Measurements from ENCODE around the gene STPG2. TPM values are rescaled to one million over a fixed set of nuclear protein-coding genes. Genes with fewer than 3 reads are reported as not detected.
A peak's percentile ranks its signal among the peaks of the same experiment; 100 is the strongest.

The STPG2 gene
- total and polyA plus RNA-seq, 2 of the 8 experiments (the other 6 are each of a cell fraction or from before 2014, with no cell fraction given): 0.03 TPM; not detected in 1

GRCh38 chr4:97585274-97585673 lies 558.0 kb downstream of the STPG2 start:
- POLR2A ChIA-PET (ENCODE audit: partially characterized antibody): no interaction called here
- FAIRE-seq: no peak
- TF ChIP-seq HDAC2 (IDR thresholded peaks at IDR 0.05; ENCODE audit: borderline replicate concordance in 1 of 2, low read depth in 2 of 2, low read length in 2 of 2) (no peak), EP300 (IDR thresholded peaks at IDR 0.05; ENCODE audit: borderline replicate concordance in 1 of 2, low read depth in 2 of 2, low read length in 2 of 2) (no peak), CHD2 (IDR thresholded peaks at IDR 0.05; ENCODE audit: low read length) (no peak), NRF1 (IDR thresholded peaks at IDR 0.05; ENCODE audit: low read depth, low read length) (no peak), JUN (IDR thresholded peaks at IDR 0.05; ENCODE audit: low read depth, low read length) (no peak), TAF1 (IDR thresholded peaks at IDR 0.05; ENCODE audit: low read depth, low read length) (no peak), CBX5 (IDR thresholded peaks at IDR 0.05; ENCODE audit: low read depth, low read length) (no peak), KDM4A (IDR thresholded peaks at IDR 0.05; ENCODE audit: low read depth, low read length, severe bottlenecking) (no peak), CBX8 (IDR thresholded peaks at IDR 0.05; ENCODE audit: borderline replicate concordance, low read depth, low read length) (no peak), POLR2A (IDR thresholded peaks at IDR 0.05; ENCODE audit: control extremely low read depth in 1 of 2, low read depth in 2 of 2, low read length in 2 of 2) (no peak), CEBPB (IDR thresholded peaks at IDR 0.05; ENCODE audit: low read depth, low read length) (no peak), MAX (IDR thresholded peaks at IDR 0.05) (no peak)
- TF ChIP-seq, protein P1, sequence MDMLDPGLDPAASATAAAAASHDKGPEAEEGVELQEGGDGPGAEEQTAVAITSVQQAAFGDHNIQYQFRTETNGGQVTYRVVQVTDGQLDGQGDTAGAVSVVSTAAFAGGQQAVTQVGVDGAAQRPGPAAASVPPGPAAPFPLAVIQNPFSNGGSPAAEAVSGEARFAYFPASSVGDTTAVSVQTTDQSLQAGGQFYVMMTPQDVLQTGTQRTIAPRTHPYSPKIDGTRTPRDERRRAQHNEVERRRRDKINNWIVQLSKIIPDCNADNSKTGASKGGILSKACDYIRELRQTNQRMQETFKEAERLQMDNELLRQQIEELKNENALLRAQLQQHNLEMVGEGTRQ (IDR thresholded peaks at IDR 0.05; ENCODE audit: low read length): no peak

More at GRCh38 chr4:97585274-97585673, 558.0 kb downstream of the STPG2 start:
- Histone ChIP-seq H3K36me3 (ENCODE audit: control insufficient read depth in 2 of 4, insufficient read depth in 4 of 4, low read length in 3 of 4) (no peaks in the 10 kb centered on the region), H2BK15ac (ENCODE audit: low read length) (no peak overlapping the region), H2BK20ac (ENCODE audit: low read length) (no peak overlapping the region), H2AK5ac (ENCODE audit: low read depth, low read length) (no peak overlapping the region), H3K9me3 (ENCODE audit: insufficient read depth in 2 of 2, low read depth in 1 of 2, low read length in 1 of 2) (no peaks in the 10 kb centered on the region), H3K23me2 (ENCODE audit: low read depth, low read length) (no peaks in the 10 kb centered on the region), H3K27ac (ENCODE audit: low read depth, low read length) (no peak overlapping the region), H2BK5ac (ENCODE audit: low read depth, low read length) (no peak overlapping the region), H3K79me2 (ENCODE audit: control insufficient read depth in 1 of 2, insufficient read depth in 2 of 2, low read length in 2 of 2) (no peaks in the 10 kb centered on the region), H3K4ac (replicated peaks; ENCODE audit: insufficient read length, low read depth, low read length) (no peak overlapping the region), H3K4me2 (ENCODE audit: insufficient read depth in 1 of 2, low read depth in 2 of 2, low read length in 2 of 2) (no peak overlapping the region), H4K20me1 (replicated peaks in 1 of 2; ENCODE audit: control insufficient read depth in 1 of 2, insufficient read depth in 2 of 2, low read length in 2 of 2) (no peaks in the 10 kb centered on the region), H3K18ac (ENCODE audit: extremely low read depth, low read length) (no peak overlapping the region), H3K9ac (replicated peaks in 1 of 4; ENCODE audit: extremely low read depth in 1 of 4, low read depth in 3 of 4, low read length in 3 of 4) (no peak overlapping the region), H3K56ac (replicated peaks; ENCODE audit: insufficient read length, low read depth, low read length) (no peak overlapping the region), H4K8ac (ENCODE audit: extremely low read depth, insufficient read depth, low read length) (no peak overlapping the region), H2BK120ac (replicated peaks; ENCODE audit: low read depth, low read length) (no peak overlapping the region), H2BK12ac (ENCODE audit: low read depth, low read length) (no peak overlapping the region), H4K5ac (ENCODE audit: insufficient read length, low read depth, low read length) (no peak overlapping the region), H3K27me3 (replicated peaks in 1 of 4; ENCODE audit: control insufficient read depth in 3 of 4, extremely low read depth in 1 of 4, insufficient read depth in 3 of 4, low read length in 3 of 4) (no peaks in the 10 kb centered on the region; a peak in 1 of 7 replicates), H2AFZ (ENCODE audit: low read length) (peak overlapping the region; percentile 70; the same call in 1 of the 2 replicates), H3K23ac (ENCODE audit: insufficient read length) (no peak overlapping the region), H3K79me1 (ENCODE audit: low read depth, low read length) (no peaks in the 10 kb centered on the region), H3K14ac (ENCODE audit: insufficient read length) (no peak overlapping the region), H3K4me3 (ENCODE audit: extremely low read depth in 1 of 4, insufficient read depth in 2 of 4, low read depth in 3 of 4, low read length in 4 of 4) (no peak overlapping the region), H4K91ac (replicated peaks; ENCODE audit: insufficient read length, low read length) (no peak overlapping the region), H3K4me1 (replicated peaks in 1 of 4; ENCODE audit: control insufficient read depth in 3 of 4, insufficient read depth in 4 of 4, low read length in 3 of 4) (no peaks in the 10 kb centered on the region)
- DNase-seq (ENCODE audit: low read depth in 1 of 2, low spot score in 2 of 2): no peak
- CTCF ChIA-PET (ENCODE audit: partially characterized antibody): no interaction called here

Measured in H1 (cell line).